Measurements from ENCODE around the gene CHRNA1. TPM values are rescaled to one million over a fixed set of nuclear protein-coding genes. Genes with fewer than 3 reads are reported as not detected.

CHRNA1 gene
- total and polyA plus RNA-seq, 4 donors: 0.03 TPM; not detected in 3

GRCh38 chr2:174776223-174776622 lies 12.0 kb upstream of the CHRNA1 start:
- WGBS, 2 donors: 82 to 86% methylated on average over 6 of the region's 6 CpGs
- no peak overlapping the region for H3K9ac ChIP-seq (ENCODE audit: insufficient read depth in 1 of 2, low read length in 2 of 2)
- no peaks in the 10 kb centered on the region for H3K27me3 ChIP-seq (ENCODE audit: control insufficient read depth in 3 of 3, insufficient read depth in 3 of 3, low read length in 2 of 3)
- no peaks in the 10 kb centered on the region for H3K36me3 ChIP-seq (ENCODE audit: control insufficient read depth in 4 of 4, insufficient read depth in 4 of 4, low read length in 4 of 4)
- no peak for TF ChIP-seq CTCF (IDR thresholded peaks at IDR 0.05; ENCODE audit: control extremely low read depth, extremely low read depth)
- H3K4me1 ChIP-seq (ENCODE audit: control insufficient read depth in 5 of 5, insufficient read depth in 5 of 5, low read length in 5 of 5): peaks cover 0 to 60% (median 40%) of the 10 kb centered on the region in 5 donors
- H3K27ac ChIP-seq (ENCODE audit: low read depth in 1 of 2, low read length in 1 of 2): no peak overlapping the region
- H3K9me3 ChIP-seq (ENCODE audit: control insufficient read depth in 4 of 4, insufficient read depth in 3 of 4, low read length in 3 of 4): no peaks in the 10 kb centered on the region
- DNase-seq (no peak), ATAC-seq (ENCODE audit: insufficient read depth, low FRiP score) (no peak)
- H3K4me3 ChIP-seq: no peak overlapping the region

GRCh38 chr2:174775571-174775980 lies 11.3 kb upstream of the CHRNA1 start:
- Histone ChIP-seq H3K36me3 (ENCODE audit: control insufficient read depth in 4 of 4, insufficient read depth in 4 of 4, low read length in 4 of 4) (no peaks in the 10 kb centered on the region), H3K9ac (ENCODE audit: insufficient read depth in 1 of 2, low read length in 2 of 2) (no peak overlapping the region), H3K4me3 (no peak overlapping the region), H3K4me1 (ENCODE audit: control insufficient read depth in 5 of 5, insufficient read depth in 5 of 5, low read length in 5 of 5) (peaks cover 0 to 59% (median 40%) of the 10 kb centered on the region in 5 donors), H3K9me3 (ENCODE audit: control insufficient read depth in 4 of 4, insufficient read depth in 3 of 4, low read length in 3 of 4) (no peaks in the 10 kb centered on the region), H3K27ac (ENCODE audit: low read depth in 1 of 2, low read length in 1 of 2) (no peak overlapping the region), H3K27me3 (ENCODE audit: control insufficient read depth in 3 of 3, insufficient read depth in 3 of 3, low read length in 2 of 3) (no peaks in the 10 kb centered on the region)
- ATAC-seq (ENCODE audit: insufficient read depth, low FRiP score) (no peak), DNase-seq (no peak)
- no peak for TF ChIP-seq CTCF (IDR thresholded peaks at IDR 0.05; ENCODE audit: control extremely low read depth, extremely low read depth)
- WGBS, 2 donors: 58 to 77% methylated on average over 5 of the region's 5 CpGs

GRCh38 chr2:174774886-174775285 lies 10.6 kb upstream of the CHRNA1 start:
- Histone ChIP-seq H3K4me1 (ENCODE audit: control insufficient read depth in 5 of 5, insufficient read depth in 5 of 5, low read length in 5 of 5) (peaks cover 0 to 56% (median 40%) of the 10 kb centered on the region in 5 donors), H3K9ac (ENCODE audit: insufficient read depth in 1 of 2, low read length in 2 of 2) (no peak overlapping the region), H3K4me3 (no peak overlapping the region), H3K27ac (ENCODE audit: low read depth in 1 of 2, low read length in 1 of 2) (no peak overlapping the region), H3K9me3 (ENCODE audit: control insufficient read depth in 4 of 4, insufficient read depth in 3 of 4, low read length in 3 of 4) (no peaks in the 10 kb centered on the region), H3K27me3 (ENCODE audit: control insufficient read depth in 3 of 3, insufficient read depth in 3 of 3, low read length in 2 of 3) (no peaks in the 10 kb centered on the region), H3K36me3 (ENCODE audit: control insufficient read depth in 4 of 4, insufficient read depth in 4 of 4, low read length in 4 of 4) (no peaks in the 10 kb centered on the region)
- 89 to 93% methylated on average over 4 of the region's 4 CpGs for WGBS, 2 donors
- TF ChIP-seq CTCF (IDR thresholded peaks at IDR 0.05; ENCODE audit: control extremely low read depth, extremely low read depth): no peak
- no peak for DNase-seq
- ATAC-seq (ENCODE audit: insufficient read depth, low FRiP score): no peak

GRCh38 chr2:174773215-174773614 lies 8.9 kb upstream of the CHRNA1 start:
- Histone ChIP-seq H3K27me3 (ENCODE audit: control insufficient read depth in 3 of 3, insufficient read depth in 3 of 3, low read length in 2 of 3) (no peaks in the 10 kb centered on the region), H3K4me1 (ENCODE audit: control insufficient read depth in 5 of 5, insufficient read depth in 5 of 5, low read length in 5 of 5) (peaks cover 0 to 43% (median 31%) of the 10 kb centered on the region in 5 donors), H3K9me3 (ENCODE audit: control insufficient read depth in 4 of 4, insufficient read depth in 3 of 4, low read length in 3 of 4) (no peaks in the 10 kb centered on the region), H3K4me3 (no peak overlapping the region), H3K27ac (ENCODE audit: low read depth in 1 of 2, low read length in 1 of 2) (no peak overlapping the region), H3K9ac (ENCODE audit: insufficient read depth in 1 of 2, low read length in 2 of 2) (no peak overlapping the region), H3K36me3 (ENCODE audit: control insufficient read depth in 4 of 4, insufficient read depth in 4 of 4, low read length in 4 of 4) (no peaks in the 10 kb centered on the region)
- DNase-seq (peak in 1 of 3 donors; percentile 63), ATAC-seq (ENCODE audit: insufficient read depth, low FRiP score) (no peak)
- TF ChIP-seq CTCF (IDR thresholded peaks at IDR 0.05; ENCODE audit: control extremely low read depth, extremely low read depth): no peak
- 45 to 56% methylated on average over 2 of the region's 2 CpGs for WGBS, 2 donors

Data from lung (tissue), 12 donors.